NCI-H2196 treated with DMSO at 0.1 percent for 48 hours (cell line): ENCODE measurements around the gene ZNF768.
"Not testable (repeated sequence)": the region's sequence is repeated elsewhere in the genome, so short reads cannot be mapped to it uniquely, and the experiment has no call there.

Experiments used
- DNase-seq: peaks from one replicate; lab custom pipeline; 2025; ENCODE audit not compliant: unreplicated experiment; lab: John Stamatoyannopoulos, UW

Gene ZNF768

DNA sequence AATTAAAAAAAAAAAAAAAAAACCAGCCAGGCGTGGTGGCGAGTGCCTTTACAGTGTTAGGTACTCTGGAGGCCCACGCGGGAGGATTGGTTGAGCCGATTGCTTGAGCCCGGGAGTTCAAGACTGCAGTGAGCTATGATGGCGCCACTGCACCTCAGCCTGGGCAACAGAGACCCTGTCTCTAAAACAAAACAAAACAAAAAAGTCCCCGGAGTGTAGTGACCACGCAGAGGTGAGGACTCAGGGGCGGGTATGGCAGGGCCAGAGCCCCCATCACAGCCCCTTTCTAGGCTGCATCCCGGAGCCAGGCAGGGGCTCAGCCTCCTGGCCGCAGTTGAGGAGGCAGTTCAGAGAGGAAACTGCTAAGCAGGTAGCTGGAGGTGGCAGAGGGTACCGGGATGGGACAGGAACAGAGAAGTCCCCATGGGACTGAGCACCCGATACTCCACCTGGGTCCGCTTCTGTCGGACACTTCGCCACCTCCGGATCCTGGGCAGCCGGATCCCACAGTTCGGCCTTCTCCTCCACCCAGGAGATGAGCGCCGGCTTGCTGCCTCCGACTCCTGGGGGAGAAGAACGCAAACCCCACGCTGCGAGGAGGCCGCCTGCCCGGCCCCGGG lies 7.5 kb upstream of the ZNF768 start:
- DNase-seq: no peak

GRCh38 chr16:30533146-30533522 lies 6.8 kb upstream of the ZNF768 start:
- DNase-seq: no peak

GRCh38 chr16:30532285-30533145 lies 6.1 kb upstream of the ZNF768 start:
- DNase-seq: no peak

DNA sequence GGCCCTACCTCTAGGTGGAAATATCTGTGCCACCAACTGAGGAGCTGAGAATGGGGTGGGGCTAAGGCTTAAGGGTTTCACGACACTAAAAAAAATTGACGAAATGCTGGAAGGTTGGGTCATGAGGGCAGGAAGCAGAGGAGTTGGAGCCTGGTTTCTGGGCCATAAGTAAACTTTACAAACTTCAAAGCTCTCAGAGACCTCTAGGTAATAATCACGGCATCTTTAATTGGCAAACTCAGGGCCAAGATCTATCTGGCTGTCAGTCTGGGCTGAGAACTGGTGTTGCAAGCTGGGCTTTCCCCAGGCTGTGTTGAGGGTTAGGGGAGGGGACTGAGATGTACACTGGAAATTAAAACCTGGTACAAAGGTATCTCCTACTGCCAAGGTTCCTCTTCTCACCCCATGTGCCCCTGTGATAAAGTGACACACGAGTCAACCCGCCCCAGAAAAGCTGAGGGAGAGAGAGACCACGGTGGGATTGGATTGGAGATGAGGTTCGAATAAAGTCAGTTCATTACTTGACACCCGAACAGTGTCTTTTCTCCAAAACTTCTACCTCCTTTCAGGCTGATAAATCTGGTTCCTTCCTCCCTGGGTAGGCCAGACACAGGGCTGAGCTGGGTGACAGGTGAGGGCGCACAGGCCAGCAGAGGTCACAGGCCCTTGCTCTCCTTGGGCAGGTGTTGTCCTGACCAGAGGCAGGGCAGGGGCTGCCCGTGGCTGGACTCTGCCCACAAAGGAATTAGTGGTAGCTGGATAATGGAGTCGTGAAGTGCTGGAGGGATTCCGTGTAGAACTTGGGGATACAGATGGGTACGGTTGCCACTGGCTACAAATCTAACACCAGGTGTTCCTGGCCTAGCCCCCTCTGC lies 4.0 kb upstream of the ZNF768 start:
- DNase-seq: no peak

DNA sequence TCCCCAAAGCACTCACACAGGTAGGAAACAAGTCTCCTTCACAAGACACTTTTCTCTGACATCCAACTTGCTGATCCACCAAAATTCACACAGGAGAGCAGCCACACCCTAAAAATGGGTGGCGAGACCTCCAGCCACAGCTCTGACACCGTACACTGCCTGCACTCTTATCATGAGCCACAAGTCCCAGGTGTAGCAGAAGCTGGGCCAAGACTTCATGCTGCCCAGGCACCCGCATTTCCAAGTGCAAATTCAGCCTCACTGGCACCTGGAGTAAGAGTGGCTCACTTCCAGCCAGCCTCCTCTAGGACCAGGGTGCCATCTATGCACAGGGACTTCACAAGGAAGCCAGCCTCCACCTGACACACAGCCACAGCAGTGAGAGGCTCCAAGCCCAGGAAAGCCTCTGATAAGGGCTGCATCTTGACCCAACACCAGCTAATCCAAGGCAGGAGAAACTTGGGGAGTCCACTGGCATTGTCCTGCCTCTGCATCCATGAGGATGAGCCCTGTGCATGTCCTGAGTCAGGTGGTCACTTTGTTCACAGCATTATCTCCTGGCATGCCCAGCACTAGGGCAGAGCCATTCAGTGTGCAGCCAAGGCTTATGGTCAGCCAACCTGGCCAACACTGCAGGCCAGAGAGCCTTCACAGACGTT lies 2.6 kb upstream of the ZNF768 start:
- no peak for DNase-seq

DNA sequence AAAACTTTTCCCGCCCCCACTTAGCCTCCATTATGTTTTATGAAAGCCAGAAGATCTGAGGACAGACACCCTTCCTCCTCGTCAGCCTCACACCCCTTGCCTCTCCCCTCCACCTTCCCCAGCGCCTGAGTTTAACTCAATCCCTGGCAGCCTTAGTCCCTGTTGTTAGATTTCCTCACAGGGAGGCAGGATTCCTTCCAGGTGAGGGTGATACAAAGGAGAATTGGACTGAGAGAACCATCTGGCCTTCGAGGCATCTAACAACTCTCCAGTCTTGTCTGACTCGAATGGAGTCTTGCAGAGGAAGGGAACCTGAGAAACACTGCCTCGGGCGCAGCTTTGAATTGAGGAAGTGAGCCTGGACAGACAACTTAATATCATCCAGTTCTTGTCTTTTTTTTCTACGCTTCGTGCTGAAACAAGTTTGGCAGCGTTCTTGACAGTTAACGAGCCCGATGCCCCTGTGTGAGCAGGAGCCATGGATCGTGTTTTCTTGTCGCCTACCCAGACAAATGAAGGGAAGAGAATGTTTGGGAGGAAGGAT lies 1.3 kb upstream of the ZNF768 start:
- DNase-seq: no peak

- DNase-seq: peak; percentile 98
These were observed 663 bp upstream of the ZNF768 start for GRCh38 chr16:30526823-30527634.

GRCh38 chr16:30525844-30526136 lies 576 bp downstream of the ZNF768 start:
- DNase-seq: no peak

GRCh38 chr16:30524575-30525568 lies 1.5 kb downstream of the ZNF768 start:
- DNase-seq: no peak

GRCh38 chr16:30523768-30524574 lies 2.4 kb downstream of the ZNF768 start:
- DNase-seq: no peak

DNA sequence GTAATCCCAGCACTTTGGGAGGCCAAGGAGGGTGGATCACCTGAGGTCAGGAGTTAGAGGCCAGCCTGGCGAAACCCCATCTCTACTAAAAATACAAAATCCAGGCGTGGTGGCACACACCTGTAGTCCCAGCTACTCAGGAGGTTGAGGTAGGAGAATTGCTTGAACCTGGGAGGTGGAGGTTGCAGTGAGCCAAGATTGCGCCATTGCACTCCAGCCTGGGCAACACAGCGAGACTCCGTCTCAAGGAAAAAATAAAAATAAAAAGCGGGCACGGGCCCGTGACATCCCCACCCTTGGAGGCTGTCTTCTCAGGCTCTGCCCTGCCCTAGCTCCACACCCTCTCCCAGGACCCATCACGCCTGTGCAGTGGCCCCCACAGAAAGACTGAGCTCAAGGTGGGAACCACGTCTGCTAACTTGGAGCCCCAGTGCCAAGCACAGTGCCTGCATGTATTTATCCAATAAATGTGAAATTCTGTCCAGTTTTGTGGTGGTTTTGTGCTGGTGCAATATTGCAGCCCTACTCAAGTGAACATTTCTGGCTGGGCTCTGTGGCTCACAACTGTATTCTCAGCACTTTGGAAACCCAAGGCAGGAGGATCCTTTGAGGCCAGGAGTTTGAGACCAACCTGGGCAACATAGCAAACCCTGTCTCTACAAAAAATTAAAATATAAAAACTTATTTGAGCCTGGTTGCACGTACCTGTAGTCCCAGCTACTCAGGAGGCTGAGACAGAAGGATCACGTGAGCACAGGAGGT lies 3.5 kb downstream of the ZNF768 start:
- not testable (repeated sequence) for DNase-seq

- no peak for DNase-seq
These were observed 4.3 kb downstream of the ZNF768 start for GRCh38 chr16:30521873-30522641.

- no peak for DNase-seq
These were observed 4.9 kb downstream of the ZNF768 start for GRCh38 chr16:30521476-30521872.

- DNase-seq: no peak
These were observed 7.0 kb downstream of the ZNF768 start for GRCh38 chr16:30519120-30520049.

DNA sequence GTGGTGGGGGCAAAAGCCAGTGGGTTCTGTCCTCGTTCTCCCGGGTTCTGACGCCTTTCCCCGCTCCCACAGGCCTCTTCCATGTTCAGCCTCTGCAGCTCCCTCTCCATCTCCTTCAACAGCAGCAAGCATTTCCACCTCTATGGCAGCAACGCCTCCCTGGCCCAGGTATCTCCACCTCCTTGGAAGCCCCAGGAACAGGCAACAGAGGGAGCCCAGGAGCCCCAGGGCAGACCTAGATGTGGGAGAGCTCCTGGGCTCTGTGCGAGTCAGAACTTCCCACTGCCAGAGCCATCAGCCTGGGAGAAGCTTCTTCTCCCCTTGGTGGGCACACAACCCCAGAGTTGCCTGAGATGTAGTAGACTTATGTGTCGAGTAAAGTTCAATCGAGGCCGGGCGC lies 7.8 kb downstream of the ZNF768 start:
- no peak for DNase-seq

- DNase-seq: no peak
These were observed 11.1 kb downstream of the ZNF768 start for GRCh38 chr16:30515275-30515674.
